Measurements from ENCODE around the gene LRRFIP1.
"Not testable (repeated sequence)": the region's sequence is repeated elsewhere in the genome, so short reads cannot be mapped to it uniquely, and the experiment has no call there.

The LRRFIP1 gene

GRCh38 chr2:237602409-237602808 lies 25.0 kb upstream of the LRRFIP1 start:
- no peak for DNase-seq

GRCh38 chr2:237603049-237603717 lies 24.2 kb upstream of the LRRFIP1 start:
- TF ChIP-seq GATA1 (IDR thresholded peaks at IDR 0.05; ENCODE audit: low read depth, low read length) (no peak), POLR2A (IDR thresholded peaks at IDR 0.05; ENCODE audit: low read length) (no peak)
- DNase-seq, result no peak

More at GRCh38 chr2:237602409-237602808, 25.0 kb upstream of the LRRFIP1 start:
- TF ChIP-seq POLR2A (IDR thresholded peaks at IDR 0.05; ENCODE audit: low read length) (no peak), GATA1 (IDR thresholded peaks at IDR 0.05; ENCODE audit: low read depth, low read length) (no peak)

- DNase-seq, result no peak
These were observed 23.5 kb upstream of the LRRFIP1 start for GRCh38 chr2:237603718-237604362.

GRCh38 chr2:237604391-237604790 lies 23.0 kb upstream of the LRRFIP1 start:
- no peak for DNase-seq
- no peak for TF ChIP-seq POLR2A (IDR thresholded peaks at IDR 0.05; ENCODE audit: low read length)
- TF ChIP-seq GATA1 (IDR thresholded peaks at IDR 0.05; ENCODE audit: low read depth, low read length), result no peak

More at GRCh38 chr2:237603718-237604362, 23.5 kb upstream of the LRRFIP1 start:
- no peak for TF ChIP-seq GATA1 (IDR thresholded peaks at IDR 0.05; ENCODE audit: low read depth, low read length)
- no peak for TF ChIP-seq POLR2A (IDR thresholded peaks at IDR 0.05; ENCODE audit: low read length)

- no peak for DNase-seq
- TF ChIP-seq POLR2A (IDR thresholded peaks at IDR 0.05; ENCODE audit: low read length) (no peak), GATA1 (IDR thresholded peaks at IDR 0.05; ENCODE audit: low read depth, low read length) (no peak)
These were observed 22.4 kb upstream of the LRRFIP1 start for GRCh38 chr2:237604960-237605359.

GRCh38 chr2:237606522-237606921 lies 20.9 kb upstream of the LRRFIP1 start:
- DNase-seq, result not testable (repeated sequence)

- TF ChIP-seq GATA1 (IDR thresholded peaks at IDR 0.05; ENCODE audit: low read depth, low read length) (no peak), POLR2A (IDR thresholded peaks at IDR 0.05; ENCODE audit: low read length) (no peak)
- DNase-seq, result no peak
These were observed 14.6 kb upstream of the LRRFIP1 start for GRCh38 chr2:237612527-237613357.

GRCh38 chr2:237613679-237614078 lies 13.7 kb upstream of the LRRFIP1 start:
- DNase-seq, result no peak
- TF ChIP-seq GATA1 (IDR thresholded peaks at IDR 0.05; ENCODE audit: low read depth, low read length) (no peak), POLR2A (IDR thresholded peaks at IDR 0.05; ENCODE audit: low read length) (no peak)

GRCh38 chr2:237614151-237614720 lies 13.2 kb upstream of the LRRFIP1 start:
- no peak for DNase-seq
- no peak for TF ChIP-seq GATA1 (IDR thresholded peaks at IDR 0.05; ENCODE audit: low read depth, low read length)
- TF ChIP-seq POLR2A (IDR thresholded peaks at IDR 0.05; ENCODE audit: low read length), result no peak

- no peak for TF ChIP-seq GATA1 (IDR thresholded peaks at IDR 0.05; ENCODE audit: low read depth, low read length)
- TF ChIP-seq POLR2A (IDR thresholded peaks at IDR 0.05; ENCODE audit: low read length), result no peak
- no peak for DNase-seq
These were observed 11.6 kb upstream of the LRRFIP1 start for GRCh38 chr2:237615631-237616249.

- TF ChIP-seq GATA1 (IDR thresholded peaks at IDR 0.05; ENCODE audit: low read depth, low read length) (no peak), POLR2A (IDR thresholded peaks at IDR 0.05; ENCODE audit: low read length) (no peak)
- no peak for DNase-seq
These were observed 11.0 kb upstream of the LRRFIP1 start for GRCh38 chr2:237616373-237616733.

- TF ChIP-seq POLR2A (IDR thresholded peaks at IDR 0.05; ENCODE audit: low read length), result no peak
These were observed 10.4 kb upstream of the LRRFIP1 start for GRCh38 chr2:237616734-237617586.

GRCh38 chr2:237617587-237617982 lies 9.8 kb upstream of the LRRFIP1 start:
- no peak for DNase-seq
- TF ChIP-seq POLR2A (IDR thresholded peaks at IDR 0.05; ENCODE audit: low read length) (no peak), GATA1 (IDR thresholded peaks at IDR 0.05; ENCODE audit: low read depth, low read length) (no peak)

More at GRCh38 chr2:237616734-237617586, 10.4 kb upstream of the LRRFIP1 start:
- no peak for DNase-seq
